Stimulated activated CD8-positive, alpha-beta memory T cell treated with anti-CD3 and anti-CD28 coated beads, Interleukin-7, amount 100 ng/mL, for 4 hours (primary cell): ENCODE measurements around the gene CRAT.

Experiments used
- DNase-seq, 2 donors: peaks; one replicate each; pipeline ENCODE4 v3.0.0-alpha.2; 2020; ENCODE audit warnings: low read depth in 2 of 2

Gene CRAT

DNA sequence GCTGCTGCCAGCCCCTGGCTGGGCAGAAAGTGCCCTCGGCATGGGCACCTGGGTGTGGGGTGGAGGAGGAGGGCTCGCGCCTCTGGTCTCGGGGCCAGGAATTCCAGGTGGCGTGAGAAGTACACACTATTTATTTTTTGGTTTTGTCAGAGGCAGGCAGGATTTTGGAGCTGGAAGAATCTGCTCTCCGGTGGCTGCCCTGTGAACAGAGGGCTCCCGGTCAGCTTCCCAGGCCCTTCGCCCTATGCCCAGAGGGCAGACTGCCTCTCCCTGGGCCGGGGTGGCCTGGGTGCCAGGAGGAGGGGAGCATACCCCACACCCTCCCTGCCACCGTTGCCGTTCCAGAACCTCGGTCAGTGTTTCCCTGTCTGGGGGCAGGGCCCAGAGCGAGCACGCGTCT is 21.3 kb downstream of the CRAT start:
- no peak for DNase-seq

DNA sequence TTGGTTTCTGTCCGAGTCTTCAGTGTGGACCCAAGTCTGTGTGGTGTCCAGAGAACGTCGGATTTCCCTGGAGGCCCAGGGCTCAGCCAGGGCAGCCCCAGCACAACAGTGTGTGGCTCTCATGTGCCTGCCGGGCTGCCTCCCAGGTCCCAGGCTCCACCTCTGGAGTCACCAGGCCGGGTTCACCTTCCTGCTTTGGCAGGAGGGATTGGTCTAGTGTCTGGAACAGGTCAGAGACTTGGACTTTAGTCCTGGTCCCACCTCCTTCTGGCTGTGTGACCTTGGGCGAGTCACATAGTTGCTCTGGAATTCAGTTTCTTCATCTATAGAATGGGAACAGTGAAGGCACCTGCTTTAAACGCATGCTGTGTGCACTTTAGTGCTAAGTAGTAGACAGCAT is 26.5 kb downstream of the CRAT start:
- no peak for DNase-seq

DNA sequence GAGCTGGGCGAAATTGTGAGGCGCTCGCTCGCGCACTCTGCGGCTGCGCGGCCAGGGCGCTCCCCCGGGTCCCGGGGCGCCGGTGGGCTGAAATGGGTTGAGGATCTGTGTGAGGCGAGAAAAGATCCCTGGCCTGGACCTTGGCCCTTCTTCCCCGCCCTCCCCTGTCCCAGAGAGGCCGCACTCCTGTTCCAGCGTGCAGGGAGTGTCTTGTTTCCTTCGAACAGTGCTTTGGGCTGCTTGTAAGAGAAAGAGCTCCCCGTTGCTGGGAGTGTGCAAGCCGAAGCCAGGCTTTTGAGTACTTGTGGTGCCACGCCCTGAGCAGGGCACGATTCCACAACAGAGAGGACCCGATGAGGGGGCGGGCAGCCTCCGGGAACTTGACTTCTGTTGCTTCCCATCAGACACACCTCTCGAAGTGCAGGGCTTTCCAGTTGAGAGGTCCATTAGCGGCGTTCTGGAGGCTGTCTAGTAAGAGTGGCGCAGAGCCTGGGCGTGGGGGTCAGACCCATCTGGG is 29.1 kb downstream of the CRAT start:
- DNase-seq: no peak

DNA sequence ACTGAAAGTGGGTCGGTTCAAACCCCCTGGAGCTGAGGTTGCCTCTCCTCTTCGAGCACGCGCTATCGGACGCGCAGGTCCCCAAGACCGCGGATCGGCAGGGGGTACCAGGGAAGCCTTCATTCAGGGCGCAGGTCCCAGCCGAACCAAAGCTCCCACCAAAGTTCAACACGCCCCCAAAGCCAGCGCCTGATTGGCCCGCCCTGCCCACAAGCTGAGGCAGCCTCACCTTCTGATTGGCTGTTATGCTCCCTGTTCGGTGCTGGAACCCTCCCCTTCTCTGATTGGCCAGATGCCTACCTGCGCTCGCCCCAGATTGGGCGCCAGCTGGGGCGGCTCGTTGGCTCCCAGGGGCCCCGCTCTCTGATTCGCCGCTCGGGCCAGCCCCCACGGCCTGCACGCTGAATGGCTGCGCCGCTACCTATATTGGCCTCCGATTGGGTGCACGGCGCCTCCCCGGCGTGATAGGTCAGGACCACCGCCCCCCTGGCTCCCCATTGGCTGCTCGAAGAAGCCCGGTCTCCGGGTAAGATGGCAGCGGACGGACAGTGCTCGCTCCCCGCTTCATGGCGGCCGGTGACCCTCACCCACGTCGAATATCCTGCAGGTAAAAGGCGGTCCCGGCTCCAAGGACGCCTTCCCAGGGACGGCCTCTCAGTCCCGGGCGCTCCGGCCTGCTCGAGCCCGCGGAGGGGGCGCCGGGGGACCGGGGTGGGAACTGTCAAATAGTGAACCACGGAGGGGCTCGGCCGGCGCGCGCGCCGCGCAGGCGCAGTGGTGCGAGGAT is 29.8 kb downstream of the CRAT start, which contains the start of gene DOLPP1:
TSS of gene DOLPP1 (plus strand) at position 511 of the 787 bp plus-strand sequence. CDS start at position 532, 21 bp downstream.
- peak; percentile 98 to 99 for DNase-seq

DNA sequence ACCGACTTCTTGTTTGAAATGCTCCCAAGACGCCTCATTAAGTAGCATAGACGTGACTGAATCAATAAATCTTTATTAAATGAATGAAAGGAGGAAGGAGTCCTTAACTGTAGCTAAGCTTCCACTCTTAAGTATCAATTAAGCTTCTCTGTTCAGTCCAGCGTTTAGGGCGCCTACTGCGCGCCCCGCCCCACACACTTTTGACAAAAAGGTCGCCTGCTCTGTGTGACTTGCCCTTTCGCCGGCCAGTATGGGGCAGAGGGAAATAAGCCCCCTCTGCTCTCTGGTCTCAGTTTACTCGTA is 30.3 kb downstream of the CRAT start:
- DNase-seq: no peak

DNA sequence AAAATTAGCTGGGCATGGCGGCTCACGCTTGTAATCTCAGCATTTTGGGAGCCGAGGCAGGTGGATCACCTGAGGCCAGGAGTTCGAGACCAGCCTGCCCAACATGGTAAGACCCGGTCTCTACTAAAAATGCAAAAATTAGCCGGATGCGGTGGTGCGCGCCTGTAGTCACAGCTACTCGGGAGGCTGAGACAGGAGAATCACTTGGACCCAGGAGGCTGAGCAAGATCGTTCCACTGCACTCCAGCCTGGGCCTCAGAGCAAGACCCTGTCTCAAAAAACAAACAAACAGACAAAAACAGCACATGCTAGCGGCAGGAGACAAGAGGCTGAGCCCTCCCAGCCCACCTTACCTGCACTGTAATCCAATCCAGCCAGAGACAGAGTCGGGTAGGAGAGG is 30.8 kb downstream of the CRAT start:
- no peak for DNase-seq

DNA sequence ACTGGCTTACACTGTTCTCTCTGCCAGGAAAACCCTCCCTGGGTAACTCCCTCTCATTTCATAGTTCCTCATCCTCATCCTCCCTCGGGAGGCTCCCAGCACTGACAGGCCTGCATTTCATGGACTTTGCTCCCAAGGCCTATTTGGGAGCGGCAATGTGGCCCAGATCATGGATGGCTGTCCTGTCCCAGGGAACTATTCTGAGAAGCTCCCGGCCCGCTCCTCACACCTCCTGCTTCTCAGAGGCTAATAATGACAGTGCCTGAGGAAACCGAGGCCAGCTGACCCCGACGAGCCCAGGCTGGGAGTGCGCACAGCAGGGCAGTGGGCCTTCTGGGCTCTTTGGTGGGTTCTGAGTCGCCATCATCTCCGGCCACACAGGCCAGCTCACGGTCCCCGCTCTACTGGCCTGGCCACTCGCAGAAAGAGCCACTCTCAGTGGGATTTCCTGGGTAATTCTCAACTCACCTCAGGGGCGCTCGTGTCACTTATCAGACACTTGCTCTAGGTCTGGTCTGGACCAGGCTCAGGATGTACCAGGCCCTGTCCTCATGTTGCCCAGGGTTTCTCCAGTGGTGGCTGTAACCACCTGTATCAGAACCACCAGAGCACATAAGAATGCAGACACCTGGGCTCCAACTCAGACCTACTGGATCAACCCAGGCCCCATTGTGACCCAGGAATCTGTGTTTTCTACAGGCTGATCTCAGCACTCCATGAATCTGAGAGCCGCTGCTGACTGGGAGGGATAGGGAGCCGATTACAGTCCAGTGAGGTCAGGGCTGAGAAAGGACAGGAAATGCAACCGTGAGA is 31.7 kb downstream of the CRAT start:
- no peak for DNase-seq

DNA sequence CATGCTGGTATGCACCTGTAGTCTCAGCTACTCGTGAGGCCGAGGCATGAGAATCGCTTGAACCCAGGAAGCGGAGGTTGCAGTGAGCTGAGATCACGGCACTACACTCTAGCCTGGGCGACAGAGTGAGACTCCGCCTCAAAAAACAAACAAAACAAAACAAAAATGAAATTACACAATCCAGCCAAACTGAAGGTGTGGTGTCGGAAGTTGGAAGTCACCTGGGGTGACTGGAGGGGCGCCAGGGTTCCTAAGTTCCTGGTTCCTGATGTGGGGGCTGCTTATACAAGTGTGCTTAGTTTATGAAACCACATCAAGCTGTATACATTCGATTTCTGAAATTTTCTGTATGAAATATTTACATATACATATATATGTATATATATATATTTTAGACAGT is 33.4 kb downstream of the CRAT start:
- DNase-seq: no peak

DNA sequence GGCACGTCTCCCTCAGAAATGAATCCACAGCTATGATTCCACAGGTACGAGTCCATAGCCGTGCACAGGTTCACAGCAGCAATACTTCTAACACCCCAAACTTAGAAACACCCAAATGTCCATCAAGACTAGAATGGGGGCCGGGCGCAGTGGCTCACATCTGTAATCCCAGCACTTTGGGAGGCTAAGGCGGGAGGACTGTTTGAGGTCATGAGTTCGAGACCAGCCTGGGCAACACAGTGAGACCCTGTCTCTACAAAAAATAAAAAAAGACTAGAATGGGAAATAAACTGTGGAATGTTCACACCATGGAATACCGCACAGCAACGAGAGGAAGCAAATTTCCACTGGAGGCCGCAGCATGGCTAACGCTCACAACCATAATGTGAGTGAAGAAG is 34.0 kb downstream of the CRAT start:
- DNase-seq: no peak

DNA sequence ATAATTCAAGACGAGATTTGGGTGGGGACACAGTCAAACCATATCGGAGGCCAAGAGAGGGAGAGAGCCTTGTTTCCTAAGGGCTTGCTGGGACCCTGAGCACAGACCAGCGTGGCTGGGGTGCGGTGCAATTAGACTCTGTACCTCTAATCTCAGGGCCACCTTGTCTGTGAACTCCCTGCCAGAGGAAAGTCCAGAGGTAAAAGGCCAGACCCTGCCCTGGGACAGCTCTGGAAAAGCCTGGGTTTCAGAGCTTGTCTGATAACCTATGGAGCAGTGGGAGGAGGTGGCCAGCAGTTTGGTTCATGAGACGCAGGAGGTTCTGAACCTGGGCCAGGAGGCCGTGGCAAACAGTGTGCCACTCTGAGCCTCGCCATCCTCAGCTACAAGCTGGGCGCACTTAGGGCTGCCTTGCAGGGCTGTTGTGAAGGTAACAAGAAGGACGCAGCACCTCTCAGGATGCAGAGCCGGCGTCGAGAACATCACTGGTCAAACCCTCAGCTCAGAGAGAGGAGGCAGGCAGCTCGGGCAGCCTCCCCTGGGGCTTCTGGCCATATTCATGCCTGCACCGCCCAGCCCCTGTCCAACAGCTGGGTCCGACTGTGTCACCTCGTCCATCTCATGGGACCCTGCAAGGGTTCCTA is 34.5 kb downstream of the CRAT start:
- DNase-seq: no peak

DNA sequence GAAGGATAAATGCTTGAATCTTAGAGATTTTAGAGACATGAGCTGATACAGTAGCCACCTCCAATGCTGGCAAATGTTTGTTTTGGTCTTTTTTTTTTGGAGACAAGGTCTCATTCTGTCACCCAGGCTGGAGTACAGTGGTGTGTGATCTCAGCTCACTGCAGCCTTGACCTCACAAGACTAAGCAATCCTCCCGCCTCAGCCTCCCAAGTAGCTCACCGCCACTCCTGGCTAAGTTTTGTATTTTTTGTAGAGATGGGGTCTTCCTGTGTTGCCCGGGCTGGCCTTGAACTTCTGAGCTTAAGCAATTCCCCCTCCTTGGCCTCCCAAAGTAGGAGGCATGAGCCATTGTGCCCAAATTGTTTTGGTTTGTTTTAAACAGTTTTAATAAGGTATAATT is 36.5 kb downstream of the CRAT start:
- no peak for DNase-seq

DNA sequence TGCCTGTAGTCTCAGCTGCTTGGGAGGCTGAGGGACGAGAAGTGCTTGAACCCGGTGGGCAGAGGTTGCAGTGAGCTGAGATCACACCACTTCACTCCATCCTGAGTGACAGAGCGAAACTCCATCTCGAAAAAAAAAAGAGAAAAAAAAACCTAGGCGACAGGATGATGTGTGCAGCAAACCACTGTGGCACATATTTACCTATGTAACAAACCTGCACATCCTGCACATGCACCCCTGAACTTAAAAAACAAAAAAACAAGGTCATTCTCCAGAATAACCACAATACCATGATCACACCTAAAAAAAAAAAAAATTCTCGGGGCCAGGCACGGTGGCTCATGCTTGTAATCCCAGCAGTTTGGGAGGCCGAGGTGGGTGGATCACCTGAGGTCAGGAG is 37.2 kb downstream of the CRAT start:
- no peak for DNase-seq

DNA sequence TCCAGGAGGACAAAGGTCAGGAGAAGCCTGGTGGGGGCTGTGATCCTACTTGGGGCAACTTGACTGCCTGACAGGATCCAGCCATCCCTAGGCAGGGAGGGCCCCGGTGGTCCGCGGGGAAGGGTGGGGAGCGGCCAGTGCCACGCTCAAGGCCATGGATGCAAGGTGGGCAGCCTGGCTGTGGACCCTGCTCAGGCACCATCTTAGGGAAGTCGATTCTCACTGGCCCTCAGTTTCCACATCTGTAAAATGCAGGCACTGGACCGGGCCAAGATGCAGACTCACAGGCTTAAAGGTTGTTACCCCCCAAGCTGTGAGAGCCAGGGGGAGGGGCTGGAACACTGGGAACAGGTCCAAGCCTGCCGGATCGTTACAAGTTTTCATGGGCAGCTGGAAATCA is 38.4 kb downstream of the CRAT start:
- DNase-seq: no peak

DNA sequence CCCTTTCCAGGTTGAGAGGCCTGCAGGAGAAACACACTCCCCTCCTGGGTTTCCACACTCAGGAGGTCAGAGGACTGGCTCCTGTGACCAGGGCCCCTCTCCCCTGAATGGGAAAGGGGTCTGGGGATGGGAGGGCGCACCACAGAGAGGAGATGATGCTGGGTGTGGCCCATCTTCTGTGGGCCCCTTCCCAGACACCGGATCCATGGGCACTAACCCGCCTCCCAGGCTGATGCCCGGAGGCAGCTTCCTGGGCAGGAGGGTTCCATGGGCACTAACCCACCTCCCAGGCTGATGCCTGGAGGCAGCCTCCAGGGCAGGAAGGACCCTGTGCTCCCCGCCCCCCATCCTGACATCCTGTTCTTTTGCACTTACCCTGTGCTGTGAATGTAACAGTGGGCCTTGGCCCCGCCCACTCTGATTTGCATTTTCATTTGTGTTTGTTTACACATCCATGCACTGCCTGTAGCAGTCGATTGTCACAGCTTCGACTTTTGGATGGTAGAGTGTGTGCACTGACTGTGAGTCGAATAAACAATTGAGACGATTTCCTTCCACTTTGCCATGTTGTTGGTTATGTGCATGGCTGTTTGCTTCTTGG is 39.0 kb downstream of the CRAT start:
- no peak for DNase-seq

DNA sequence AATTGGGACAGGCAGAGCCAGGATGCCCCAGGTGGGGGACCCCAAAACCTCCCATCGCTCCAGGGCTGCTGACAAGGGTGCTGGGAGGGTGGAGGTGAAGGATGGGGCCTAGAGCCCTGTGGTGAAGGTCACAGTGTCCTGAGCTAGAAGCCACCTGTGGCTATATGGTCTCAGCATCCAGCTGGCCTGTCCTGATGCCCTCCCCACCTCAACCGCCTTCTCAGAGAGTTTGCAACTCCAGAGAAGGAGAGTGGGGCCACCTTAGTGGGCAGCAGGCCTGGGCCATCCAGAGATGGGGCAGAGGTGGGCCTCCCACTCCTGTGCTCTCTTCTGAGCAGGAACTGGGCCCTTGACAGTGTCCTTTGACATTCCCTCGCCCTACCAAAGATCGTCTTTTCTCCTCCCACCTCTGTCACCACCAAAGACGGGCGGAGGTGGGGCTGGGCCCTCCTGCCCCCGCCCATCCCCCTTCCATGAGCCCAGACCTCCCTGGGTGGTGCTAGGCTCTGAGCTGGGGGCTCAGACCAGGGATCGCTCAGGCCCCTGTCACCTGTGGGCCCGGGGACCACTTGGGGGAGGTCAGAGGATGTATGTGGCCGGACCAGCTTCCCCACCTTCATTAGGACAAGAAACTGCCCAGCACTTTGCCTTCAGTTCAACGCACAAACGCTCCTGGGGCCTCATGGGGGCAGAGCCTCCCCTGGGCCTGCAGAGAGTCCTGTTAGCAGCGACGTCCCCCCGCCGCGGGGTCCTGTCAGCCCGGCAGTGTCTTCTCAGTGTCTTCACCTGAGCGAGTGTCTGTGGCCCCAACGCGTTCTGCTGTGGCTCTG is 39.7 kb downstream of the CRAT start:
- DNase-seq: no peak

DNA sequence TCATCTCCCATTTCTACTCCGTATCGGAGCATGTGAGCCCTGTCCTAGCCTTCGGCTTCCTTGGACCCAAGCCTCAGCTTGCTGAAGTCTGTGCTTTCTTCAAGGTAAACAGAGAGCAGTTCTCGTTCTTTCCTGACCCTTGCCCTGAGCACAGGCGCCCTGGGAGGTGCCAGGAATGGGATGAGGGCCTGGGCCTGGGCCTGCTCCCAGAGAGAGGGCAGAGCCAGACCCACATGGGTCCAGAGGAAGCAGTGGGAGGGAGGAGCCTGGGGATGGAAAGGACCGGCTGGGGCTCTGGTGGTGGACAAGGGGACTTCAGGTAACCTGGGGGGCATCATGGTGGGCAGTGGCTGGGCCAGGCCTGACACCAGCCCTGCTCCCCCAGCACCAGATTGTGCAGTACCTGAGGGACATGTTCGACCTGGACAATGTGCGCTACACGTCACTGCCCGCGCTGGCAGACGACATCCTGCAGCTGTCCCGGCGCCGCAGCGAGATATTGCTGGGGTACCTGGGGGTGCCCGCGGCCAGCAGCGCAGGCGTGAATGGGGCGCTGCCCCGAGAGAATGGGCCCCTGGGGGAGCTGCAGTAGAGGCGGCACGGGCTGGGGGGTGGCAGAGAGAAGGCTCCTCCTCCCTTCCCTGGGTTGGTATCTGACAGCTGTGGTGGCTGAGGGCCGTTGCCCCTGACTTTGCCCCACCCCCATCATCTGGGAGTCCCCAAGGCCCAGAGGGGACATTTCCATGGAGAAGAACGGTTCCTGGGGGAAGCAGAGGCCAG is 40.5 kb downstream of the CRAT start:
- no peak for DNase-seq

DNA sequence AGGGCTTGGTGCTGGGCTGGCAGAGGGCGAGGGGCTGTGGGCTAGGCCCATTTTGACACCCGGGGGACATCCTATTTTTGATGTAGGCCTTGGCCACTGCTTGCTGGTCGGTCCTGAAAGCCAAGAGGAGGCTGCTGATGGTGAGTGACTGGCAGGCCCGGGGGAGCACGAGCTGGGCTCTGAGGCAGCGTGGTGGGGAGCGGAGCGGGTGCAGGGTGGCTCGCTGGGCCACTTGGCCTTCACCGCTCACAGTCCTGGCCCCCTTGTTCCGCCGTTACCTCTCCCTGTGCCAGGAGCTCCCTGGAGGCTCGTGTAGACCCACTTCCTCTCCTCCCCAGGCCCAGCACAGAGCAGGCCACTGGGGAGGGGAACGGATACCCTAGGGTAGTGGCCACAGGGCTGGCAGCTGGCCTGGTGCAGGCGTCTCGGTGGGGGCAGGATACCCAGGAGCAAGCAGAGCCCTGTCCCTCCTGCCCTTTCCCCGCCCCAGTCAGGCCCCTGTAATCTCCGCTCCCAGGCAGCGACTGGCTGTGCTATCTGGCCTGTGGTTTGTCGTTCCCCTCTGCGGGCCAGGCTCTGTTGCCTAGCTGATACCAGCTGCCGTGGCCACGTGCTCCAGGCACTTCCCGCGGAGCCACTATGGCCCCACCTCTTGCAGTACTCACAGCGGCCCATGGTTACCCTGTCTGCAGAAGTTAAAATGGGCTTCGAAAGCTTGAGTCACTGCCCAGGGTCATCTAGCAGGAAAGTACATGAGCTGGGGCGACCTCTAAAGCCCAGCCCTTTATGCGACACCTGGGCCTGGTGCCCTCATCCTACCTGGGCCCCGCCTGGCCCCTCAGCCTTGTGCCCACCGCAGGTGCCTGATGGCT is 41.4 kb downstream of the CRAT start:
- peak; percentile 38 to 56 for DNase-seq

DNA sequence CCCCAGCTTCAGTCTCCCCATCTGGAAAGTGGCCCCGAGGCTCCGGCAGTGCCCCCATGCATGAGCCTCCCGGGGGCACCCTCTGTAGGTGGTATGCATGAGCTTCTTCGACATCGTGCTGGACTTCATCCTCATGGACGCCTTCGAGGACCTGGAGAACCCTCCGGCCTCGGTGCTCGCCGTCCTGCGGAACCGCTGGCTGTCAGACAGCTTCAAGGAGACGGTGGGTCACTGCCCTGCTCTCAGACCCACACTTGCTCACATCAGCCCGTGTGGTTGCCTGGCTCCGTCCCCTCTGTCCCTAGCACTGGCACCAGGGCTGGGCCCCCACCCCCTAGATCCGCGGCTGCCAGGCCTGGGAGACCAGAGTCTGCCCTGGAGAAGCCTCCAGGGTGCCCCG is 42.5 kb downstream of the CRAT start:
- no peak for DNase-seq

DNA sequence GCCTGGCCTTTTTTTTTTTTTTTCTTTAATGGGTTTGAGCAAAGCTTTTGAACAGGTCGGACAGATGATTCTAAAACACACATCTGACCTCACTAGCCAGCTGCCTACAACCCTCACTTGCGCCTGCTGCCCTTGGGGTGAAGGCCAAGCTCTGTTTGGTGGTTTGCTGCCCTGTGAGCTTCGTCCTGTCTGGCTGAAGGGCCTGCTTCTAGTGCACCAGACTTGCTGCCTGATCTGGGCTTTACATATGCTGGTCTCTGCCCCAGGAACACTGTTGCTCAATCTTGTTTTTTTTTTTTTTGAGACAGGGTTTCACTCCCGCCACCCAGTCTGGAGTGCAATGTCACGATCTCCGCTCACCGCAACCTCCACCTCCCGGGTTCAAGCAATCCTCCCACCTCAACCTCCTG is 46.1 kb downstream of the CRAT start:
- no peak for DNase-seq

DNA sequence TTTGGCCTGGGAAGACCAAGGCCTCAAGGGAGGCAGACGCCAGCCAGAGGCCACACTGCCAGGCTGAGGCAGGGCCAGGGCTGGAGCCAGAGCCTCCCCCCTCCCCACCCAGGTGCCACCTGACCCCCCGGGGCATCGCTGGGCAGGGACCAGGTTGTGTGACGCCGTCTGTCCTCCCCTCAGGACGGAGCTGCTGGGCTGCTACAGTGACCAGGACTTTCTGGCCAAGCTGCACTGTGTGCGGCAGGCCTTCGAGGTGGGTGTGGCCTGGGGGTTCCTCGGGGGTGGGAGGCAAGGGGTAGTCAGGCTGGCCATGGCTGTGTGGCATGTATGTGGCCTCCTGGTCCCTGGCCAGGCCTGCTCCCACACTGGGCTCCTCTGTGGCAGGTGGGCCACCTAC is 47.5 kb downstream of the CRAT start:
- no peak for DNase-seq
